ENCODE data around the gene ZNF516. TPM values are rescaled to one million over a fixed set of nuclear protein-coding genes. Genes with fewer than 3 reads are reported as not detected.

ZNF516 gene
- total RNA-seq, 1 experiment from 2014 or later, result 25.5 TPM

DNA sequence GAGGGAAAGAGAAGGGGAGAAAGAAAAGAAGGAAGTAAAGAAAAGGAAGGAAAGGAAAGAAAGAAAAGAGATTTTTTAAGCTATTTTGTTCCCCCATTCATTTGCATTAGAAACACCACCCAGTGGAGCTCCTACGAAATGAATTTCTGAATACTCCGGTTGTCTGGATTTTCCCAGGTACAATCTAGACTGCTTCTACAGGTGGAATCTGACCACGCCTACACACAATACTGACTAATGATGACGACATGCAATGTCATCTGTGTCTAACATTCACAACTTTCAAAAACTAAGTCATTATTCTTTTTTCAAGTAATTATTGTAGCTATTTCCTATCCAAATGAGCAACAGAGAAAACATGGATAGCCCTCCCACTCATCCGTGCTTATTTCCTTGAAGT, 121.7 kb downstream of the ZNF516 start:
- H3K36me3 ChIP-seq (ENCODE audit: control insufficient read depth, insufficient read depth, low read length), result no peaks in the 10 kb centered on the region
- intact Hi-C loops (cut with micrococcal nuclease; ENCODE audit: unreplicated experiment), result no loop called here
- no peak overlapping the region for H3K4me3 Mint-ChIP-seq (ENCODE audit: unreplicated experiment)

DNA sequence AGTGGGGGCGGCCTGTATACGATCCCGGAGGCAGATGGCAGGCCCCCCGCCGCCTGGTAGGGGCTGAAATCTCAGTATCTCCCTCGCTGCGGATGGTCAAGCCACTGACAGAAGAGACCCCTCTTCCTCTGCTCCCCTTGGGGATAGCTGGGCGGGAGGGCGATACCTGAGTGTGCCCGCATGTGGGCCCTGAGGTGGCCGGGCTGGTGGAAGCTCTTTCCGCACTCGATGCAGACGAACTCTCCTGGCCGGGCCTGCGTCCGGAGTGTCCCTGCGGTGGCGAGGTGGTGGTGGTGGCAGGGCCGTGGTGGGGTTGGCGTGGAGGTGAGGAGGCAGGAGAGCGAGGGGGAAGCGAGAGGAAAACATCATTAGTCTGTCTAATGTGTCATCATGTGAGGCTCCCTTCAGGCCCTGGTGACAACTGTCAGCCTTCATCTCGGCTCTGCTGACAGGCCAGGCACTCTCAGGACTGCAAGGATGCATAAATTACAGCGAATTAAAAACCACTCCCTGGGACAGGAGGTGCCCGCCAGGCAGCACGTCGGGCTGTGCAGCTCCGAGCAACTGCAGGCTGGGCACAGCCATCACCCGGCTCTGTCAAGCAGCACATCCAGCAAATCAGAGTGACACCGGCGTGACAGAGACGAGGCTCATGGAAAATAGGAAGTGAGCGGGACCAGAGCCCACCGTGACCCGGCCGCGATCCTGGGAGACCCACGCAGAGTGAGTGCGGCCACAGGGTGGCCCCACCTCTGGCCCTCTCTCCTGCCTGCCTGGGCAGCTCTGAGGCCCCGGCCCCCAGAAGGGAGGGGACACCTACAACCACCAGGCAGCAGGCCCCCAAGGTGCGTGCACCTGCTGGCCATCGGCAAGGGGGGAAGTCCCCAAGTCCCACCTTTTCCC, 123.5 kb downstream of the ZNF516 start:
- BruUV-seq (replicated peaks), result no TSS peak
- no peaks in the 10 kb centered on the region for H3K9me3 ChIP-seq
- Mint-ChIP-seq H3K36me3 (ENCODE audit: insufficient read depth, unreplicated experiment) (peaks cover 8% of the 10 kb centered on the region), H3K9me3 (ENCODE audit: unreplicated experiment) (no peaks in the 10 kb centered on the region), H3K27me3 (ENCODE audit: insufficient read depth, unreplicated experiment) (no peaks in the 10 kb centered on the region), H3K27ac (ENCODE audit: unreplicated experiment) (no peak overlapping the region), H3K4me1 (ENCODE audit: low read depth, unreplicated experiment) (peaks cover 13% of the 10 kb centered on the region), H3K4me3 (ENCODE audit: unreplicated experiment) (no peak overlapping the region)
- POLR2A ChIA-PET, result no interaction called here
- no peaks in the 10 kb centered on the region for H3K4me1 ChIP-seq
- H3K4me3 ChIP-seq (ENCODE audit: low read depth, low read length), result no peak overlapping the region
- CTCF ChIA-PET, result no interaction called here
- no peaks in the 10 kb centered on the region for H3K36me3 ChIP-seq (ENCODE audit: control insufficient read depth, insufficient read depth, low read length)
- TF ChIP-seq, protein P1, sequence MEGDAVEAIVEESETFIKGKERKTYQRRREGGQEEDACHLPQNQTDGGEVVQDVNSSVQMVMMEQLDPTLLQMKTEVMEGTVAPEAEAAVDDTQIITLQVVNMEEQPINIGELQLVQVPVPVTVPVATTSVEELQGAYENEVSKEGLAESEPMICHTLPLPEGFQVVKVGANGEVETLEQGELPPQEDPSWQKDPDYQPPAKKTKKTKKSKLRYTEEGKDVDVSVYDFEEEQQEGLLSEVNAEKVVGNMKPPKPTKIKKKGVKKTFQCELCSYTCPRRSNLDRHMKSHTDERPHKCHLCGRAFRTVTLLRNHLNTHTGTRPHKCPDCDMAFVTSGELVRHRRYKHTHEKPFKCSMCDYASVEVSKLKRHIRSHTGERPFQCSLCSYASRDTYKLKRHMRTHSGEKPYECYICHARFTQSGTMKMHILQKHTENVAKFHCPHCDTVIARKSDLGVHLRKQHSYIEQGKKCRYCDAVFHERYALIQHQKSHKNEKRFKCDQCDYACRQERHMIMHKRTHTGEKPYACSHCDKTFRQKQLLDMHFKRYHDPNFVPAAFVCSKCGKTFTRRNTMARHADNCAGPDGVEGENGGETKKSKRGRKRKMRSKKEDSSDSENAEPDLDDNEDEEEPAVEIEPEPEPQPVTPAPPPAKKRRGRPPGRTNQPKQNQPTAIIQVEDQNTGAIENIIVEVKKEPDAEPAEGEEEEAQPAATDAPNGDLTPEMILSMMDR (IDR thresholded peaks at IDR 0.05; ENCODE audit: insufficient read depth in 1 of 2, low read depth in 1 of 2, low read length in 1 of 2, severe bottlenecking in 1 of 2, unreplicated experiment in 1 of 2), result no peak
- intact Hi-C loops (cut with micrococcal nuclease; ENCODE audit: unreplicated experiment), result no loop called here
- DNase-seq, result no peak
- no peaks in the 10 kb centered on the region for H3K27me3 ChIP-seq (replicated peaks; ENCODE audit: control insufficient read depth, insufficient read depth, low read length)

More for the DNA sequence above, 121.7 kb downstream of the ZNF516 start:
- H3K4me1 Mint-ChIP-seq (ENCODE audit: low read depth, unreplicated experiment), result peaks cover 13% of the 10 kb centered on the region
- ChIA-PET POLR2A (no interaction called here), CTCF (no interaction called here)
- H3K36me3 Mint-ChIP-seq (ENCODE audit: insufficient read depth, unreplicated experiment), result peaks cover 8% of the 10 kb centered on the region
- Histone ChIP-seq H3K4me1 (no peaks in the 10 kb centered on the region), H3K9me3 (no peaks in the 10 kb centered on the region), H3K4me3 (ENCODE audit: low read depth, low read length) (no peak overlapping the region), H3K27me3 (replicated peaks; ENCODE audit: control insufficient read depth, insufficient read depth, low read length) (no peaks in the 10 kb centered on the region)
- BruUV-seq (replicated peaks), result no TSS peak
- TF ChIP-seq, protein P1 (IDR thresholded peaks at IDR 0.05; ENCODE audit: insufficient read depth in 1 of 2, low read depth in 1 of 2, low read length in 1 of 2, severe bottlenecking in 1 of 2, unreplicated experiment in 1 of 2), result no peak
- H3K27me3 Mint-ChIP-seq (ENCODE audit: insufficient read depth, unreplicated experiment), result no peaks in the 10 kb centered on the region
- H3K27ac Mint-ChIP-seq (ENCODE audit: unreplicated experiment), result no peak overlapping the region
- DNase-seq, result no peak
- no peaks in the 10 kb centered on the region for H3K9me3 Mint-ChIP-seq (ENCODE audit: unreplicated experiment)

DNA sequence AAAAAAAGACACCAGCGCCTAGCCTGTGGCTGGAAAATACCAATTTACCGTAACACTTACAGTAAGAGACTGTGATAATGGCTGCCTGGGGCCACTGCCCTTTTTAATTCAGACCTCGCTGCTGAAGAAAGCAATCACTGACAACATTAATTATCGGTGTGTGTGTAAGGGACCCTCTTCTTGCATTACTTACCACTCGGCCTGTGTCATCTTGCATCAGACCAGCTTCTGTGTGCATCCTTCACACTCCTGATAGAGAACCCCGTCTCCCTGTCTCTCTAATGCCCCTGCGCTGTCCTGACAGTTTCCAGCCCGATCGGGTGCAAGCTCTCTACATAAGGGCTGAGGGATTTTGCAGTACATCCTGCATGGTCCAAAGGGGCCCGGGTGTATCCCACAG, 124.4 kb downstream of the ZNF516 start:
- Histone ChIP-seq H3K4me3 (ENCODE audit: low read depth, low read length) (no peak overlapping the region), H3K4me1 (no peaks in the 10 kb centered on the region), H3K27me3 (replicated peaks; ENCODE audit: control insufficient read depth, insufficient read depth, low read length) (no peaks in the 10 kb centered on the region), H3K9me3 (no peaks in the 10 kb centered on the region), H3K36me3 (ENCODE audit: control insufficient read depth, insufficient read depth, low read length) (no peaks in the 10 kb centered on the region)
- Mint-ChIP-seq H3K4me3 (ENCODE audit: unreplicated experiment) (no peak overlapping the region), H3K9me3 (ENCODE audit: unreplicated experiment) (no peaks in the 10 kb centered on the region), H3K27me3 (ENCODE audit: insufficient read depth, unreplicated experiment) (no peaks in the 10 kb centered on the region), H3K27ac (ENCODE audit: unreplicated experiment) (no peak overlapping the region), H3K4me1 (ENCODE audit: low read depth, unreplicated experiment) (peaks cover 12% of the 10 kb centered on the region), H3K36me3 (ENCODE audit: insufficient read depth, unreplicated experiment) (peaks cover 8% of the 10 kb centered on the region)
- TF ChIP-seq, protein P1 (IDR thresholded peaks at IDR 0.05; ENCODE audit: insufficient read depth in 1 of 2, low read depth in 1 of 2, low read length in 1 of 2, severe bottlenecking in 1 of 2, unreplicated experiment in 1 of 2), result no peak
- intact Hi-C loops (cut with micrococcal nuclease; ENCODE audit: unreplicated experiment), result no loop called here
- POLR2A ChIA-PET, result no interaction called here
- CTCF ChIA-PET, result no interaction called here
- no TSS peak for BruUV-seq (replicated peaks)
- DNase-seq, result no peak

Measured in Caco-2 (cell line).